Measurements from ENCODE around the gene GLRX3. TPM values are rescaled to one million over a fixed set of nuclear protein-coding genes. Genes with fewer than 3 reads are reported as not detected.

Gene GLRX3
- polyA plus RNA-seq, 1 donor from 2014 or later, result 118 TPM

DNA sequence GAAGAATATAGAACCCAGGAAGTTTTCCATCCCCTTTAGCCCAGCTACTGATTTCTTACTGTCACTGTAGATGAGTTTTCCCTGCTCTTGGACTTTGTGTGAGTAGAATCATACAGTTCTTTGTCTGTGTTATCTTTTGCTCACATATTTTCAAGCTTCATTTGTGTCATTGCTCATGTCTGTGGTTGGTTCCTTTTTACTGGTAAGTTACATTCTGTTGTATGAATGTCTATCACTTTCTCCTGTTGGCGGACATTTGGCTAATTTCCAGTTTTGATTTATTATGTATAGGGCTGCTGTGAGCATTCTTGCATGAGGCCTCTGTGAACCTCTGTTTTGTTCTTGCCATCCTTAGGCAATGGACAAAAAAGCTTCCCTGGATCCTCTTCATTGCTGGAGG lies 5.3 kb downstream of the GLRX3 start:
- Histone ChIP-seq H3K9ac (ENCODE audit: low read length) (no peak overlapping the region), H2AFZ (ENCODE audit: low read depth, low read length) (no peak overlapping the region), H3K27ac (ENCODE audit: low read length) (no peak overlapping the region), H3F3A (ENCODE audit: insufficient read depth, low read length, poor library complexity, severe bottlenecking) (no peaks in the 10 kb centered on the region), H3K9me3 (ENCODE audit: low read length) (no peaks in the 10 kb centered on the region), H3K79me2 (replicated peaks; ENCODE audit: insufficient read depth, low read length) (peaks cover 52% of the 10 kb centered on the region), H3K36me3 (ENCODE audit: insufficient read depth, low read length) (no peaks in the 10 kb centered on the region), H3K27me3 (ENCODE audit: insufficient read depth, low read depth, low read length) (no peaks in the 10 kb centered on the region), H3K4me3 (ENCODE audit: low read length) (no peak overlapping the region), H4K20me1 (ENCODE audit: insufficient read depth) (no peaks in the 10 kb centered on the region), H3K9me2 (ENCODE audit: insufficient read depth, low read length) (no peaks in the 10 kb centered on the region), H3K4me2 (ENCODE audit: low read length) (no peak overlapping the region)
- TF ChIP-seq MXI1 (conservative IDR thresholded peaks at IDR 0.05; ENCODE audit: poor library complexity, severe bottlenecking) (no peak), CTCF (IDR thresholded peaks at IDR 0.05; ENCODE audit: poor library complexity, severe bottlenecking) (no peak), POLR2AphosphoS5 (IDR thresholded peaks at IDR 0.05) (no peak), EP300 (conservative IDR thresholded peaks at IDR 0.05; ENCODE audit: poor library complexity, severe bottlenecking) (no peak)

DNA sequence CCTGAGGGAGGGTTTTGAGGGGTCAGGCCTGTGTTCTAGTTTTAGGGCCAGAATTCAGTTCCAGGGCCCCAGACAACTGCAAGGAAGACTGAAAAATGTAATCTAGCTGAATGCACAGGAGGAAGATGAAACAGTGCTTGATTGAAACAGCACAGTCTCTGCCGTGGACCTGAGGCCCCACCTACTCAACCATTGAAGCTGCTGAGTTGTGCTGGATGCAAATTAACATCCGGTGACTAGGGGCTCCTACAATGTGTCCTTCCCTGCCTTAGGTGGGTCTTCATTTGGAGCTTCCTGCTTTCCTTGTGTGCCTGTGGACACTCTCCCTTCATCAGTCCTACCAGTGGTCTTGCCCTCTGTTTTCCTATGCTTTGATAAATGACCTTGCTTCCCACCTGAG lies 5.7 kb downstream of the GLRX3 start:
- Histone ChIP-seq H3K36me3 (ENCODE audit: insufficient read depth, low read length) (no peaks in the 10 kb centered on the region), H3K27ac (ENCODE audit: low read length) (no peak overlapping the region), H3K79me2 (replicated peaks; ENCODE audit: insufficient read depth, low read length) (peaks cover 50% of the 10 kb centered on the region), H3F3A (ENCODE audit: insufficient read depth, low read length, poor library complexity, severe bottlenecking) (no peaks in the 10 kb centered on the region), H3K4me2 (ENCODE audit: low read length) (no peak overlapping the region), H3K9me3 (ENCODE audit: low read length) (no peaks in the 10 kb centered on the region), H3K9ac (ENCODE audit: low read length) (no peak overlapping the region), H3K9me2 (ENCODE audit: insufficient read depth, low read length) (no peaks in the 10 kb centered on the region), H2AFZ (ENCODE audit: low read depth, low read length) (no peak overlapping the region), H3K4me3 (ENCODE audit: low read length) (no peak overlapping the region), H4K20me1 (ENCODE audit: insufficient read depth) (no peaks in the 10 kb centered on the region), H3K27me3 (ENCODE audit: insufficient read depth, low read depth, low read length) (no peaks in the 10 kb centered on the region)
- no peak for TF ChIP-seq POLR2AphosphoS5 (IDR thresholded peaks at IDR 0.05)
- TF ChIP-seq TAF1 (IDR thresholded peaks at IDR 0.05; ENCODE audit: low read depth), result no peak
- no peak for TF ChIP-seq RAD21 (conservative IDR thresholded peaks at IDR 0.05)
- no peak for TF ChIP-seq CTCF (IDR thresholded peaks at IDR 0.05; ENCODE audit: poor library complexity, severe bottlenecking)
- TF ChIP-seq MXI1 (conservative IDR thresholded peaks at IDR 0.05; ENCODE audit: poor library complexity, severe bottlenecking), result no peak
- no peak for TF ChIP-seq EZH2 (IDR thresholded peaks at IDR 0.05; ENCODE audit: borderline replicate concordance, insufficient read depth, low read length, poor library complexity, severe bottlenecking)
- TF ChIP-seq, protein P1, sequence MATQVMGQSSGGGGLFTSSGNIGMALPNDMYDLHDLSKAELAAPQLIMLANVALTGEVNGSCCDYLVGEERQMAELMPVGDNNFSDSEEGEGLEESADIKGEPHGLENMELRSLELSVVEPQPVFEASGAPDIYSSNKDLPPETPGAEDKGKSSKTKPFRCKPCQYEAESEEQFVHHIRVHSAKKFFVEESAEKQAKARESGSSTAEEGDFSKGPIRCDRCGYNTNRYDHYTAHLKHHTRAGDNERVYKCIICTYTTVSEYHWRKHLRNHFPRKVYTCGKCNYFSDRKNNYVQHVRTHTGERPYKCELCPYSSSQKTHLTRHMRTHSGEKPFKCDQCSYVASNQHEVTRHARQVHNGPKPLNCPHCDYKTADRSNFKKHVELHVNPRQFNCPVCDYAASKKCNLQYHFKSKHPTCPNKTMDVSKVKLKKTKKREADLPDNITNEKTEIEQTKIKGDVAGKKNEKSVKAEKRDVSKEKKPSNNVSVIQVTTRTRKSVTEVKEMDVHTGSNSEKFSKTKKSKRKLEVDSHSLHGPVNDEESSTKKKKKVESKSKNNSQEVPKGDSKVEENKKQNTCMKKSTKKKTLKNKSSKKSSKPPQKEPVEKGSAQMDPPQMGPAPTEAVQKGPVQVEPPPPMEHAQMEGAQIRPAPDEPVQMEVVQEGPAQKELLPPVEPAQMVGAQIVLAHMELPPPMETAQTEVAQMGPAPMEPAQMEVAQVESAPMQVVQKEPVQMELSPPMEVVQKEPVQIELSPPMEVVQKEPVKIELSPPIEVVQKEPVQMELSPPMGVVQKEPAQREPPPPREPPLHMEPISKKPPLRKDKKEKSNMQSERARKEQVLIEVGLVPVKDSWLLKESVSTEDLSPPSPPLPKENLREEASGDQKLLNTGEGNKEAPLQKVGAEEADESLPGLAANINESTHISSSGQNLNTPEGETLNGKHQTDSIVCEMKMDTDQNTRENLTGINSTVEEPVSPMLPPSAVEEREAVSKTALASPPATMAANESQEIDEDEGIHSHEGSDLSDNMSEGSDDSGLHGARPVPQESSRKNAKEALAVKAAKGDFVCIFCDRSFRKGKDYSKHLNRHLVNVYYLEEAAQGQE (IDR thresholded peaks at IDR 0.05; ENCODE audit: borderline replicate concordance), result no peak
- TF ChIP-seq EP300 (conservative IDR thresholded peaks at IDR 0.05; ENCODE audit: poor library complexity, severe bottlenecking), result no peak

Data from neural cell (in vitro differentiated cells).